ENCODE measurements around the gene GARIN1A. TPM values are rescaled to one million over a fixed set of nuclear protein-coding genes. Genes with fewer than 3 reads are reported as not detected.

GARIN1A gene
- total and polyA plus RNA-seq, 2 of the 8 experiments (the other 6 are each of a cell fraction or from before 2014, with no cell fraction given) = 0.34 TPM; not detected in 1

GRCh38 chr7:128699196-128699712, 27.2 kb downstream of the GARIN1A start:
- Histone ChIP-seq H2AFZ (ENCODE audit: low read length) (no peak overlapping the region), H2BK15ac (ENCODE audit: low read length) (no peak overlapping the region), H3K23ac (ENCODE audit: insufficient read length) (no peak overlapping the region), H2AK5ac (ENCODE audit: low read depth, low read length) (no peak overlapping the region), H2BK20ac (ENCODE audit: low read length) (no peak overlapping the region), H2BK5ac (ENCODE audit: low read depth, low read length) (no peak overlapping the region), H2BK12ac (ENCODE audit: low read depth, low read length) (no peak overlapping the region), H4K5ac (ENCODE audit: insufficient read length, low read depth, low read length) (no peak overlapping the region), H3K9me3 (ENCODE audit: insufficient read depth in 2 of 2, low read depth in 1 of 2, low read length in 1 of 2) (no peaks in the 10 kb centered on the region), H3K9ac (replicated peaks in 1 of 4; ENCODE audit: extremely low read depth in 1 of 4, low read depth in 3 of 4, low read length in 3 of 4) (no peak overlapping the region), H3K79me2 (ENCODE audit: control insufficient read depth in 1 of 2, insufficient read depth in 2 of 2, low read length in 2 of 2) (no peaks in the 10 kb centered on the region), H2BK120ac (replicated peaks; ENCODE audit: low read depth, low read length) (no peak overlapping the region), H4K91ac (replicated peaks; ENCODE audit: insufficient read length, low read length) (no peak overlapping the region), H3K4ac (replicated peaks; ENCODE audit: insufficient read length, low read depth, low read length) (no peak overlapping the region), H3K79me1 (ENCODE audit: low read depth, low read length) (no peaks in the 10 kb centered on the region), H3K4me2 (ENCODE audit: insufficient read depth in 1 of 2, low read depth in 2 of 2, low read length in 2 of 2) (peak overlapping the region; percentile 8 to 57; a peak in 2 of 4 replicates), H3K18ac (ENCODE audit: extremely low read depth, low read length) (no peak overlapping the region), H3K4me3 (ENCODE audit: extremely low read depth in 1 of 4, insufficient read depth in 2 of 4, low read depth in 3 of 4, low read length in 4 of 4) (peak overlapping the region in 1 of 4 experiments; percentile 29; a peak in 1 of 8 replicates), H4K20me1 (replicated peaks in 1 of 2; ENCODE audit: control insufficient read depth in 1 of 2, insufficient read depth in 2 of 2, low read length in 2 of 2) (no peaks in the 10 kb centered on the region), H4K8ac (ENCODE audit: extremely low read depth, insufficient read depth, low read length) (no peak overlapping the region), H3K14ac (ENCODE audit: insufficient read length) (no peak overlapping the region), H3K27me3 (replicated peaks in 1 of 4; ENCODE audit: control insufficient read depth in 3 of 4, extremely low read depth in 1 of 4, insufficient read depth in 3 of 4, low read length in 3 of 4) (no peaks in the 10 kb centered on the region; a peak in 2 of 7 replicates), H3K23me2 (ENCODE audit: low read depth, low read length) (no peaks in the 10 kb centered on the region), H3K27ac (ENCODE audit: low read depth, low read length) (no peak overlapping the region), H3K4me1 (replicated peaks in 1 of 4; ENCODE audit: control insufficient read depth in 3 of 4, insufficient read depth in 4 of 4, low read length in 3 of 4) (peaks cover 3 to 18% (median 5%) of the 10 kb centered on the region in 4 experiments), H3K36me3 (ENCODE audit: control insufficient read depth in 2 of 4, insufficient read depth in 4 of 4, low read length in 3 of 4) (no peaks in the 10 kb centered on the region), H3K56ac (replicated peaks; ENCODE audit: insufficient read length, low read depth, low read length) (no peak overlapping the region)
- DNase-seq (ENCODE audit: low read depth in 1 of 2, low spot score in 2 of 2) (no peak), FAIRE-seq (no peak)
- ChIA-PET CTCF (ENCODE audit: partially characterized antibody) (interaction anchor here (0.7 to 2.9 kb wide), 9 partner anchors 9 to 301 kb away, joined by 3 to 10 read pairs (median 4); partner anchors contain the start of gene CALU), POLR2A (ENCODE audit: partially characterized antibody) (interaction anchor here (0.7 to 2.0 kb wide), 7 partner anchors 9 to 134 kb away, joined by 3 to 6 read pairs (median 3); partner anchors contain the start of gene CALU)
- TF ChIP-seq RAD21 (IDR thresholded peaks at IDR 0.05 in 1 of 2, conservative IDR thresholded peaks at IDR 0.05 in 1 of 2; ENCODE audit: low read depth in 2 of 2, low read length in 2 of 2) (no peak), TAF7 (optimal IDR thresholded peaks at IDR 0.05; ENCODE audit: borderline replicate concordance, low read depth, low read length) (no peak), KDM4A (IDR thresholded peaks at IDR 0.05; ENCODE audit: low read depth, low read length, severe bottlenecking) (no peak), CEBPB (IDR thresholded peaks at IDR 0.05; ENCODE audit: low read depth, low read length) (0 out of 2 replicates have a peak, but pooled peaks have one; percentile 30), ASH2L (IDR thresholded peaks at IDR 0.05; ENCODE audit: low read length) (no peak), BCL11A (IDR thresholded peaks at IDR 0.05; ENCODE audit: low read depth in 2 of 2, low read length in 2 of 2) (no peak)
- WGBS, 2 experiments (ENCODE audit: extremely low coverage in 1 of 2, insufficient coverage in 1 of 2, insufficient read length in 1 of 2, insufficient replicate concordance in 2 of 2, low coverage in 1 of 2, low lambda C conversion rate in 2 of 2, missing lambda C conversion rate in 1 of 2) = 41% methylated on average over 3 of the region's 3 CpGs; no CpG with 5 or more reads in 1 of the 2 experiments

All from H1 (cell line).